Activated CD8-positive, alpha-beta memory T cell treated with anti-CD3 and anti-CD28 coated beads for 36 hours (primary cell): Measurements from ENCODE around the gene LRRTM2. TPM values are rescaled to one million over a fixed set of nuclear protein-coding genes. Genes with fewer than 3 reads are reported as not detected.

Experiments used
- CTCF ChIA-PET: fragments of 350-600 bp; sonication (Branson Sonifier 250); formaldehyde crosslinking; loops from one replicate; lab custom pipeline; 2021; ENCODE audit warnings: antibody characterized with exemption; lab: Charles Lee
- POLR2A ChIA-PET: fragments of 350-600 bp; sonication (Branson Sonifier 250); formaldehyde crosslinking; loops from one replicate; lab custom pipeline; 2021; ENCODE audit warnings: antibody characterized with exemption; lab: Charles Lee
- total RNA-seq, 2 experiments: library from RNA; stranded (reverse); gene quantifications; one replicate each; pipeline ENCODE4 v1.2.3, GENCODE V29; 2021

The LRRTM2 gene
- total RNA-seq, 2 experiments from 2014 or later: not detected

DNA sequence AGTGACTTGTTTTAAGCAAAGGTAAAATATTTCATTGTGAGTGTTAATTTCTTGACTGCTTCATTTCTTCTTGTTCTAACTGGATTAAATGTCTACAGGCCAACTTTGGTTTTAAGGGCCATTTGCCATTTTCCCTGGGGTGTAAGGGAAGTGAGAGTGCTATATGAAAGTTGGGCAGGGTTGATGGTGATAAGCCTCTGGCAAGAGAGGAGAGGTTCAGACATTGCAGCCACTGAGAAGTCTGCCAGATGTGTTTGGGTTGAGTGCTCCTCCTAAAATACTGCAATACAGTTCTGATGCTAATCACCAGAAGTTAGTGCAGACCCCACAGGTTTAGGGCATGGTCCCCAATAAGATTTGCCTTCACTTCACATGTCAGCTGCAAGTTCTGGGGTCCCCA is 14.9 kb upstream of the LRRTM2 start:
- POLR2A ChIA-PET: no interaction called here
- CTCF ChIA-PET: no interaction called here

DNA sequence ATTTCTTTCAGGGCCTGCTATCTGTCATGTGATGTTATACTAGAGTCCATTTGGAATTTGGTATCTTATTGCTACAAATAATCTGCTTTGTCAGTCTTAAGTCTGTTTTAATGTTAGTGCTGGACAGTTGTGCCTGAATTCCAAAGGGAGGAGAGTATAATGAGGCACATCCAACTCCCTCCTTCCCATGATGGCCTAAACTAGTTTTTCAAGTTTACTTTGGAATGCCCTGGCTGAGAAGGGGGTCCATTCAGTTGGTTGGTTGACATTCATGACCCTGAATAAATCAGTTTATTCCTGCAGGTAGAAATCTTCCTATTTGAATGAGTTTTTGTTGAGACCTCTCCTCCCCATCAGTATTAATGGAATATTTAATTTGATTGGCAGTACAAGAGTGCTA is 9.4 kb upstream of the LRRTM2 start:
- ChIA-PET POLR2A (no interaction called here), CTCF (no interaction called here)

DNA sequence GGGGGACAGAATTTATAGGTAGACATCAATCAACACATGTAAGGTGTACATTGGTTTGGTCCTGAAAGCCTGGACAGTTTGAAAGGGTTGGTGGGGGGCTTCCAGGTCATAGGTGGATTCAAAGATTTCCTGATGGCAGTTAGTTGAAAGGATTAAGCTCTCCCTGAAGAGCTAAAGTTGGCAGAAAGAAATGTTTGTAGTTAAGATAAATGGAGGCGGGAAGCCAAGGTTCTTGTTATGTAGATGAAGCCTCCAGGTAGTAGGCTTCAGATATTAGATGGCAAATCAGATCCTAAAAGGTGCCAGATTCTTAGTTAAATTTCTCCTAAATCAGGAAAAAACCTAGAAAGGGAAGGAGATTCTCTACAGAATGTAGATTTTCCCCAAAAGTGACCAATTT is 9.0 kb upstream of the LRRTM2 start:
- ChIA-PET CTCF (no interaction called here), POLR2A (no interaction called here)

DNA sequence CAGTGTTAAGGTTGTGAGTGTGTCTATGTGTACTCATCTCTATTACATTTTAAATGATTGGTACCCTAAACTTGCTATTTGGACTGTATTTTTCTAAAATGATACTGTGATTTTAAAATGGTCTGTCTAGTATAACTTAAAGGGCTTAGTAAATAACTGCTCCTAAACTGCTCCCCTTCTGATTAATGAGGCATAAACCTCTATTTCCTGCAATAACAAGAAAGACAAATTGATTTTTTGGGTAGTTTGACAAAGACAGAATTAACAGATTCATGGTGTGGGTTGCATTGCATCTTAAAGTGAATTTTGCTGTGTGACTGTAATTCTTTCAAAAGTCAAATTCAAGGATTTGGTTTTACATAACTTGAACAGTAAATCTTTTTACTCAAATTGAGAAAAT is 8.1 kb upstream of the LRRTM2 start:
- CTCF ChIA-PET: no interaction called here
- POLR2A ChIA-PET: interaction anchor here (0.6 kb wide), 1 partner anchor 459 kb away, joined by 4 read pairs; no protein-coding TSS in a partner anchor

- ChIA-PET POLR2A (no interaction called here), CTCF (interaction anchor here (0.7 kb wide), 1 partner anchor 49 kb away, joined by 3 read pairs; no protein-coding TSS in a partner anchor)
Observed at GRCh38 chr5:138878437-138879235, 3.5 kb upstream of the LRRTM2 start.

GRCh38 chr5:138876811-138877210 is 1.7 kb upstream of the LRRTM2 start:
- ChIA-PET POLR2A (no interaction called here), CTCF (no interaction called here)

GRCh38 chr5:138875946-138876345 is 811 bp upstream of the LRRTM2 start:
- ChIA-PET POLR2A (no interaction called here), CTCF (no interaction called here)

DNA sequence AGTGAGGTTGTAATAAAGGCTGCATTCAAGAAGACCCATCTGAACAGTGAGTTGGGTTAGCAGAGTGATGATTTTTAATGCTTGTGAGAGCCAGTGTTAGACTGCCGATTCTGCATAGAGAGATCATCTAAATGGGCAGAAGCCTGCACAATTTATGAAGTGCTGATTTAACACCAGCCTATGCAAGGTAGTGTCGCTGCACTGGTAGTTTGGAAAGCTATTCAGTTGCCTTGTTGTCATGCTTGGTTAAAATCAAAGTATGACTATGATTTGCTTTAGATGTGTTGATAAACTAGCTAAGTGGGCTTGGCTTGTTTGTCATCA is 379 bp upstream of the LRRTM2 start:
- ChIA-PET CTCF (no interaction called here), POLR2A (no interaction called here)

GRCh38 chr5:138874241-138874640 is 894 bp downstream of the LRRTM2 start:
- CTCF ChIA-PET: no interaction called here
- POLR2A ChIA-PET: no interaction called here

DNA sequence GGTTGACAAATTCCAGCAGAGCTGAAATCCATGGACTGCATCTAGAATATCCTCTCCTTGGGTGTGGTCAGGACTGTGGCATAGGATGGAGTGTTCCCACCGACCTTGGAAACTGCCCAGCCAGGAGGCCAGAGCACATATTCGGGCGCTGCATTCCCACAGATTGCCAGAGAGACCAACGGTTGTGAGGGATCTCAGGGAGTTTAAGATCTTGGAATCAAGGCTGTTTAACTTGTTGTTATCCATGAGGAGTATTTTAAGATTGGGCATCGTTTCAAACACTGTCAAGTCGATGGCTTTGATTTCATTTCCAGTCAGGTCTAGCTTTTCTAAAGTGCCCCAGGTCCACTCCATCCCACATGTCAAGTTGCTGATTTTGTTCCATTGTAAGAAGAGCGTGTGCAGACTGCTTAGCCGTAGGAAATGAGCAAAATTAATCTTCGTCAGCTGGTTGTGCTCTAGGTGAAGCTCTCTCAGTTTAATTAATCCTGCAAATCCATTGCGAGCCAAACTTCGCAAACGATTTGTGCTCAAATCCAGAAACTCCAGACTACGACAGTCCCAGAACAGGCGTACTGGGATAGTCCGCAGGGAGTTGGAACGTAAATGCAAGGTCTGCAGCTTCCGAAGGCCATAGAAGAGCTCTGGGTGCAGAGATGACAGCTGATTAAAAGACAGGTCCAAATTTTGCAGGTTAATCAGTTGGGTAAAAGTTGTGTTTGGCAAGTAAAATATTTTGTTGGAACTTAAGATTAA is 1.5 kb downstream of the LRRTM2 start:
- ChIA-PET CTCF (no interaction called here), POLR2A (no interaction called here)

DNA sequence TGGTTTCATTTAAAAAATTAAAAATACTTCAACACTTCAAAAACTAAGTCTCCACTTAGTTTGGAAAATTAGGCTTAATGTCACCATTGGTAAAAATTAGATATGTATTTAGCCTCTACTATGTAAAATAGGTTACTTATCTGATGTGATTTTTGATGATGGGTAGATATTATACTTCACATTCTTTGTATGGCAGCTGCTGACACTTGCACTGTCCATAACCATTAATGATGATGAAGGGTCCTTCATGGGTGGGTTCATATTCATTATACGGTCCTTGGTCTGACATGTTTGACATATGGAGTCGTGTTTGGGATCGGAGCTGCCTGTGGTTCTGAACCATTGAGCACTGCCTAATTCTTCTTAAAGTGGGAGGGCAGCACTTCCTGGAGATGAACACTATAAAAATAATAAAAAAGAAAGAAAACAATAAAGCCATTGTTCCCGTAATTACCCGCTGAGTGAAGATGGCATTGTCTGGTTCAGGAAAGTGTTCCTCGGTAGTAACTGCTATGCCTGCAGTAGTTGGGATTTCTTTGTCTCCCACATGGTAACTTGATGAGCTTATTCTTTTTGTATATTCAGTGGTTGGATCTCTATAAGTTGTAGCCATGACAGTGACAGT is 2.2 kb downstream of the LRRTM2 start:
- POLR2A ChIA-PET: interaction anchor here (0.5 kb wide), 1 partner anchor 189 kb away, joined by 4 read pairs; no protein-coding TSS in a partner anchor
- CTCF ChIA-PET: no interaction called here

DNA sequence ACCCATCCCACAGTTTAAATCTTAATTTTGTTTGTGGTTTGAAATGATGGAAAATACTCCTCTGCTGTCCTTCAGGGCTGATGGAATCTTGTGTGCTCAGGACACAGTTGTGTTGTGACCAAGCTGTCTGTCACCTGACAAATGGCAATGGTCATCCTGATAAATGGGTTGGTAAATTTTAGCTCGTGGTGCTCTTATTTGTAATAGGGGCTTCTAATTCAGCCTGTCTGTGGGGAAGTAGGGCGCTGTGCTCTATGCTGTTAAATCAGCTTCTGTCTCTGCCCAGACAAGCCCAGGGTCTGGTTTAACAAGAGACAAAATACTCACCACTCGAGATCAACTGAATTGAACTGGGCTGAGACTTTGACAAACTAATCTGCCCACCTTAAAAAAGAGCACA is 4.5 kb downstream of the LRRTM2 start:
- POLR2A ChIA-PET: interaction anchor here (0.6 kb wide), 1 partner anchor 379 kb away, joined by 15 read pairs; no protein-coding TSS in a partner anchor
- CTCF ChIA-PET: no interaction called here

GRCh38 chr5:138869763-138870500 is 5.2 kb downstream of the LRRTM2 start:
- POLR2A ChIA-PET: interaction anchor here (0.6 kb wide), 1 partner anchor 379 kb away, joined by 15 read pairs; no protein-coding TSS in a partner anchor
- CTCF ChIA-PET: interaction anchor here (1.2 kb wide), 1 partner anchor 17 kb away, joined by 3 read pairs; no protein-coding TSS in a partner anchor

DNA sequence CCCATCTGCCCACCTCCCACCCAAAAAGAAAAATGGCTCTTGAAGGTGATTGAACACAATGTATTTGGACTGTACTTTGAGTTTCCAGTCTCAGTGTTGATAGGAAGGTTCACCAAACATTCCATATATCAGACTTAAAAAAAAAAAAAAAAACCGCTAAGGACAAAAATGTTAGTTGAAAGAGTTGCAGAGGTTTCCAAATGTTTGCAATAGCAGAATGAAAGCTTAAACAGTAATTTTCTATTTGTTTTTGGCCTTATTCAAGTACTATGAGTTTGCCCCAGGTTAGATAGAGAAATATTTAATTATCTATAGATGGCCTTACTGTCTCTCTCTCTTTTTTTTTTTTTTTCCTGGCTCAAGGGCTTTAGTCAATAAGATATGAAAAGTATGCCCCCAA is 6.1 kb downstream of the LRRTM2 start:
- CTCF ChIA-PET: interaction anchor here (0.7 to 1.2 kb wide), 2 partner anchors 16 to 74 kb away, joined by 3 read pairs; no protein-coding TSS in a partner anchor
- POLR2A ChIA-PET: no interaction called here

GRCh38 chr5:138867011-138867410 is 8.1 kb downstream of the LRRTM2 start:
- POLR2A ChIA-PET: no interaction called here
- CTCF ChIA-PET: no interaction called here

DNA sequence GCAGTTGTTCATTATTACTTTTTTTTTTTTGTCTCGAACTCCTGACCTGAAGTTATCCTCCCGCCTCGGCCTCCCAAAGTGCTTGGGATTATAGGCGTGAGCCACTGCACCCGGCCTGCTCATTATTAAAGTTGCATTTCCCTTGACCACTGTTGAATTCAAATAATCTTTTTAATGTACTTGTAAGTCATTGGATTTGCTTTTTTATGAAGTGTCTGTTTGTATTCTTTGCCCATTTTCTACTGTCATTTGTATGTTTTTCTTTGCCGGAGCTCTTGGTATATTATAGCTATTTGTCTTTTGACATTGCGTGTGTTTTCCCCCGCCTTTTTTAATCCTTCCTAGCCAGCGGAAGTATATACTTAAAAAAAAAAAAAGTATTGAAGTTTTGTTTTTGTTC is 22.0 kb downstream of the LRRTM2 start:
- ChIA-PET CTCF (interaction anchor here (0.9 kb wide), 1 partner anchor 17 kb away, joined by 3 read pairs; no protein-coding TSS in a partner anchor), POLR2A (no interaction called here)

DNA sequence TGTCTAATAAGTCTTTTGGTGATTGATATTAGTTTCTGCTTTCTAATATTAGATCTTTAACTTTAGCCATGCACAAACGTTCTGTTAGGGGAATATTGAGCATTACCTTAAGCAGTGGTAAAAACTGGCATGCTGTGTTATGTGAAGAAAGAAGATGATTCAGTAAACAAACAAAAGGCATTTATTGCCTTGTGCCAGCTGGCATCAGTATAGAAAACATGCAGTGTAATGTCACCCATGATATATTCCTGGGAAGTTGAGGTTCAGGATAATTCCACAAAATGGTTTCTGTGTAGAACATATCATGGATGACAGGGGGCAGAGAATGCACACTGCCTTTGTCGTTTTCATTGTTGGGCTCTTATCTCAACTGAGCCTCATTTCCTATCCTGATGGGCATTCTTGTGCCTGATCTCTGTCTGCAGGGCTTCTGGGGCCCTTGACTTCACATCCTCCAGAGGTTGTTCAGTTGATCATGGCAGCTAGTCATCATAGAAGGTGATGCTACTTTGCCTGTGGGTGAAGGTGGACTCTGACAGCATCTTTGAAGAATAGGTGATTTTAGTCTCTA is 24.2 kb downstream of the LRRTM2 start:
- ChIA-PET POLR2A (no interaction called here), CTCF (no interaction called here)

GRCh38 chr5:138849882-138850281 is 25.3 kb downstream of the LRRTM2 start:
- ChIA-PET POLR2A (no interaction called here), CTCF (no interaction called here)

- CTCF ChIA-PET: no interaction called here
Observed at GRCh38 chr5:138849439-138849838, 25.7 kb downstream of the LRRTM2 start.

More at GRCh38 chr5:138849439-138849838, 25.7 kb downstream of the LRRTM2 start:
- POLR2A ChIA-PET: no interaction called here
